HG03575 (cell line): Measurements from ENCODE around the gene UQCRFS1.
"Not testable (repeated sequence)": the region's sequence is repeated elsewhere in the genome, so short reads cannot be mapped to it uniquely, and the experiment has no call there.

Experiments
- ATAC-seq: cut with Tn5 transposase; IDR thresholded peaks from one replicate; pipeline ENCODE4 v1.9.1; 2021; ENCODE audit not compliant: unreplicated experiment, insufficient number of reproducible peaks, low FRiP score; ENCODE audit errors: extremely low read depth

The UQCRFS1 gene

GRCh38 chr19:29212648-29213573, at the start of gene UQCRFS1:
Gene UQCRFS1 (minus strand): TSS chr19:29213151. CDS start chr19:29213118, 33 bp downstream.
- peak; percentile 83 for ATAC-seq

GRCh38 chr19:29262085-29262484, 49.1 kb upstream of the UQCRFS1 start:
- no peak for ATAC-seq

GRCh38 chr19:29260477-29261317, 47.7 kb upstream of the UQCRFS1 start:
- ATAC-seq, result no peak

GRCh38 chr19:29259867-29260281, 46.9 kb upstream of the UQCRFS1 start:
- no peak for ATAC-seq

GRCh38 chr19:29259153-29259552, 46.2 kb upstream of the UQCRFS1 start:
- ATAC-seq, result no peak

- ATAC-seq, result no peak
Measured at GRCh38 chr19:29256516-29256915, 43.6 kb upstream of the UQCRFS1 start.

GRCh38 chr19:29255912-29256311, 43.0 kb upstream of the UQCRFS1 start:
- no peak for ATAC-seq

GRCh38 chr19:29255006-29255405, 42.1 kb upstream of the UQCRFS1 start:
- no peak for ATAC-seq

- not testable (repeated sequence) for ATAC-seq
Measured at GRCh38 chr19:29249798-29250197, 36.8 kb upstream of the UQCRFS1 start.

GRCh38 chr19:29248332-29248844, 35.4 kb upstream of the UQCRFS1 start:
- no peak for ATAC-seq

- ATAC-seq, result no peak
Measured at GRCh38 chr19:29247872-29248271, 34.9 kb upstream of the UQCRFS1 start.

GRCh38 chr19:29247471-29247870, 34.5 kb upstream of the UQCRFS1 start:
- ATAC-seq, result no peak

- ATAC-seq, result no peak
Measured at GRCh38 chr19:29247051-29247450, 34.1 kb upstream of the UQCRFS1 start.

- no peak for ATAC-seq
Measured at GRCh38 chr19:29245215-29245614, 32.3 kb upstream of the UQCRFS1 start.

- no peak for ATAC-seq
Measured at GRCh38 chr19:29241324-29241723, 28.4 kb upstream of the UQCRFS1 start.

- ATAC-seq, result no peak
Measured at GRCh38 chr19:29239213-29239776, 26.3 kb upstream of the UQCRFS1 start.

- no peak for ATAC-seq
Measured at GRCh38 chr19:29233591-29233990, 20.6 kb upstream of the UQCRFS1 start.

GRCh38 chr19:29232315-29232852, 19.4 kb upstream of the UQCRFS1 start:
- no peak for ATAC-seq

- not testable (repeated sequence) for ATAC-seq
Measured at GRCh38 chr19:29231306-29231705, 18.4 kb upstream of the UQCRFS1 start.
